Ammon's horn (tissue), 1 donor: ENCODE measurements around the gene G3BP2.

Source experiments
- DNase-seq: peaks from one replicate; pipeline ENCODE4 v3.0.0-alpha.2; 2016; ENCODE audit warnings: low spot score

Gene G3BP2

DNA sequence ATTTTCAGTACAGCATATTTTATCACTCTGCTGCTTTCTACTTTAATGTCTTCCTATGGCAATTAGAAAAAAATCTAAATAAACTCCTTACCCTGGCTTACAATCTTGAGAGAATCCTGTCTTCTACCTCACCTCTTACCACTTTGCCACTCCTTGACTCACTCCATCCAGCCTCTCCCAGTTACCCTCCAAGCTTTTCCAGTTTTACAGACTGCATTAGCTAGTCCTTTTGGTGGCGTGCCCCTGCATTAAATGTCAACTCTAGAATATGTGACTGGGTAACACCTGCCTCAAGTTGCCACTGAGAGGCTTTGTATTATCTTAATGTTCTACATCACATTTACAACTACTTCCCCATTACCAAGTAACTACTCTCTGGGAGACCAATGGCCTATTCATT is 35.4 kb downstream of the G3BP2 start:
- DNase-seq, result no peak

- DNase-seq, result no peak
Measured at GRCh38 chr4:75637176-75637575, 36.0 kb downstream of the G3BP2 start.

DNA sequence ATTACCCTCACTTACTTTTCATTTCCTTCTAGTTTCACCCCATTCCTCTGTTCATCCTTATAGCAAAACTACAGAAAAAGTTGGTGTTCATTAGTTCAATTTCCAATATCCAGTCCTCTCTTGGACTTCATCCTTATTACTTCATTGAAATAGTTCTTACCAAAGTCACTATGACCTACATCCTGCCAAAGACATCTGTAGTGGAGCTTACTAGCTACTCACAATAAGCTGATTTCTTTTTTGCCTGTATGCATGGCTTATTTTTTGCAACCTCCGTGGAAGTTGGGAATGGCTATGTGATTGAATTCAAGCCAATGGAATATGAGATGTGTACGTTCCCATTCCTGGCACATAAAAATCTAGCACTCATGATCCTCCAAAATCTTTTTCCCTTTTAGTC is 38.3 kb downstream of the G3BP2 start:
- no peak for DNase-seq

GRCh38 chr4:75634281-75634680 is 38.9 kb downstream of the G3BP2 start:
- no peak for DNase-seq

GRCh38 chr4:75633846-75634245 is 39.4 kb downstream of the G3BP2 start:
- no peak for DNase-seq

DNA sequence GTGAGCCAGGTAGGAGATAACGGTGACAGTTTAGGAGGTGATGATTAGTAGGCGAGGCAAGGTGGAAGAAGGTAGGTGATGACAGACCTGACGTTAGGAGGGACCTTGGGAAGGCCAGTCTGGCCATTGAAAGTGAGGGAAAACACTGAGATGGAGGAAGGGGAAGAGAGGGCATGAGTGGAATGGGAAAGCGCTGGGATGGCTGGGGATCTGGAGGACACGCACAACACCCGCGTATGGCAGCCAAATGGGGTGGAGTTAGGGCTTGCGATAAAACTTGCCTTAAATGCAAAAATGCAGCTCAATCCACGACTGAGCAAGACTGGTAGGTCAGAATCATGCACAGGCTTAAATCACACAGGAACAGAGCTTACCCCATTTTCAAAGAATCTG is 42.3 kb downstream of the G3BP2 start:
- DNase-seq, result peak; percentile 31

DNA sequence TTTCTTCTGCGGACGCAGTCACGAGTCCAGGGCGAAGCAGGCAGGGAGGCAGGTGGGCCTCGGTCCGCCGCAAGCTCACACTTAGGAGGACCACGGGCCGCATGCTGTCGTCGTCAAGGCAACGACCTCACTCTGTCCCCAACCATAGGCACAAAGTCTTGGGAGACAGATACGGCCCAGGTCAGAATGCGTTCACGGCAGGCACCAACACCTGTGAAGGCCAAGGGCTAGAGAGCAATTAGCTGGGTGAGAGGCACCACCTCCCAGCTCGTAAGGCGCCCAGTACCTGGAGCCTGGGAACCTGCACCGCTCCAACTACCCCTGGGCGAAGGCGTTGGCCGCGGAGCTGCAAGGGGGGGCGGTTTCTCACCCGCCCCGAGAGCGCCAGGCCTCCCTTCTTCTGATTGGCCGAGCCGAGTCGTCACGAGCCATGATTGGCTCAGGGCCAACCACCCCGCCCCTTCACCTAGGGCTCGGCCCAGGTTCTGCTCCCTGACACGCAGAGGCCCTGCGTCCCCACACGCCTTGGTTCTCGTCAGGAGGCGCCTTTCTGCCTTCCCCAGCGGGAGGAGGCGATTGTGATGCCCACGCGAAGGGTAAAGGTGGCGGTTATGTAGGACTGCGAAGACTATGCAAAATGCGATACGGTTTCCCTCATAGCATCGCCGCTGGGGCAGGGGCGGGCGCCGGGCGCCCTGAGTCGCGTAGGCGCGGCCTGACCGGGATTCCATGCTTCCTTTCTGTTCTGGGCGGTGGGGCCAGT is 42.9 kb downstream of the G3BP2 start, which contains the start of gene CDKL2:
TSS of gene CDKL2 (minus strand) at position 355 of the 763 bp plus-strand sequence. CDS start 4,540 bp downstream, outside the sequence.
- DNase-seq, result peak; percentile 80

DNA sequence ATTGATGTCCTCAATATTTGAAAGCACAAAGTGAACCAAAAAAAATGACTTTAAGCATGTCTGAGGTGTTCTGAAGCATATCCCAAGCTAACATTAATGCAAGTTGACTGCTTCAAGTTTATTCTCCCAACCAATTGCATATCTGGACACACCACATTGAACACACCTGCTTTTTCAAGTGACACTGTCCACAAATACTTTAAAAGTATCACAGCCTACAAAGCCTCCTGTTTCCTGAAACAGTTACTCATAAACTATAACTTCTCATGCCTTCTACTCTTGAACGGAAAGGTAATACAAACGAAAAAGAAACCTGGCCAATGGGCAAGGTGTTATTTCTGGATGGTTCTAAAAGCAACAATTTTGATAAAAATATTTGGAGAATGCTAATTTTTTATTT is 44.0 kb downstream of the G3BP2 start:
- no peak for DNase-seq

GRCh38 chr4:75623026-75623425 is 50.2 kb downstream of the G3BP2 start:
- DNase-seq, result no peak

GRCh38 chr4:75621715-75622114 is 51.5 kb downstream of the G3BP2 start:
- no peak for DNase-seq

DNA sequence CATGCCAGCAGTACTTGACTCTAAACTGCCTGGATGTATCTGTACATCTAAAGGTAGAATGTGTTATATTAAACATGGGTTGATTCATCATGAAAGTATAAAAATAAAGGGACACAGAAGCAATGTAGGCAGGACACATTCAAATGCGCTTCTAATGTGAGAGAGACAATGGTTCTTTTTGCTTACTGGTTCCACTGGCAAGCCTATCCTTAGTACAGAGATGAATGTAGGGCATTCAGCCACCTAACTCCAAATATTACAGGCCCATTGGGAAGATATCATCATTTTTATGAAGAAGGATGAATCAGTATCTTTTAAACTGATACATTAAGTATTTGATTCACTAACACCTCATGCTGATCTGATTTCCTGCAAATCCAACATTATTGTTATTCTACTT is 60.9 kb downstream of the G3BP2 start:
- peak; percentile 20 for DNase-seq

GRCh38 chr4:75605928-75606327 is 67.3 kb downstream of the G3BP2 start:
- DNase-seq, result no peak

DNA sequence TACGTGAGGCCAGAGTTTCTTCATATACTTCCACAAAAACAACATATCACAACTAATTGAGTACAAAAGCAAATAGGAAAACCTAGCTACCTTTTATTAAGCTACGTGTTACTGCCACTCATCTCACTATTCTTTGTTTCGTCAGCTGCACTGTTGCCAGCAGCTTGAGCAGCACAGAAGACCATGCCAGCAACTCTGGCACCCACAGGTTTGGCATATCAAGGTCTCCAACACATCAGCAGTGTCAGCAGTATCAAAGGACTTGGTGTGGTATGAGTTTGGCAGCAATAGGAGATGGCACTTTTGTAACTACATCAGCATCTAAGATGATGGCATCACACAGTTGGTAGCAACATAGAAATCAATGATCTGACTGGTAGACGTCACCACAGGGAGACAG is 73.6 kb downstream of the G3BP2 start:
- no peak for DNase-seq

- no peak for DNase-seq
Measured at GRCh38 chr4:75598390-75598789, 74.8 kb downstream of the G3BP2 start.

DNA sequence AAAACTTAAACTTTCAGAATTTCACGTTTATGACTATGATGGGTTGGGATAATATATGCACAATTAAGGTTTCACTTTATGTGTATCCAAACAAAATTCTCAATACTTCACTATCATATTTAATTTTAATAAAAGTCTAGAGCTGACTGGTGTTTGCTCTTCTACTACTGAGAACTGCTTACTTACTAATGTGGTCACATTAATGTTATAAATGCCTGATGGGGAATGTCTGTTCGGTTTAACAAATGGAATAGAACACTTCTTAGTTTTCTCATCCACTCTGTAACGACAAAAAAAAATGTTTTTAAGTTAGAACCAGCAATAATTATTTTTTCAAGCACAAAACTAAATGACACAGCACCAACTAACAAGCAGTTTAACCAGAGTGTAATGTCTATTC is 77.2 kb downstream of the G3BP2 start:
- no peak for DNase-seq

DNA sequence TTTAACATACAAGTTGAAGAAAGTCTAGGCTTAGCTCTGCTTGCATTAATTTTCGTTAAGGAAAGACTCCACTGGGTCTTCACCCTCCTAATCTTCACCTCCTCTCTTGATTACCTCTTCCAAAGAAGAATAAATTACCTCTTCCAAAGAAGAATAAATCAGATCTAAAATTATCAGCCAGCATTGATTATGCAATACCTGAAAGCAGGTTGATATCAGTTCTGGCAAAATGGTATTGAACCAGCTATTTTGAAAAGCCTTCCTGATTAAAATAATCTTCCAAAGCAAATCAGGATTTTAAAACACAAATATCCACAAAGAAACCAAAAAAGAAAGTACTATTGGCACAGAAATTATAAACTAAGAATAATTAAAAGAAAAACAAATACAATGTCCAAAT is 79.8 kb downstream of the G3BP2 start:
- DNase-seq, result no peak
